Adrenal gland (tissue), 12 donors: ENCODE measurements around the gene SMG6. TPM values are rescaled to one million over a fixed set of nuclear protein-coding genes. Genes with fewer than 3 reads are reported as not detected.

Experiments
- DNase-seq, 7 donors: peaks; one replicate each; pipeline ENCODE4 v3.0.0-alpha.2; 2019 to 2020
- H3K27ac ChIP-seq, 5 donors: fragments of 200-600 bp; sonication (generic) in 4 of 5; 1 replicate in 3 of 5; 2 replicates in 2 of 5; pipeline versions ENCODE4 v1.5.1 to v1.8.0; 2016 to 2020; ENCODE audit warnings: mild to moderate bottlenecking in 1 of 5
- H3K27me3 ChIP-seq: fragments of 200-600 bp; 2 replicates; pipeline ENCODE4 v1.8.0; 2021
- H3K36me3 ChIP-seq, 2 donors: fragments of 200-600 bp; replicated peaks in 1 of 2; 1 replicate in 1 of 2; 2 replicates in 1 of 2; pipeline versions ENCODE4 v1.5.1 to v1.8.0; 2018 to 2022
- H3K4me1 ChIP-seq, 2 donors: fragments of 200-600 bp; replicated peaks in 1 of 2; 1 replicate in 1 of 2; 2 replicates in 1 of 2; pipeline versions ENCODE4 v1.5.1 to v1.8.0; 2018 to 2021
- H3K4me3 ChIP-seq, 4 donors: fragments of 200-600 bp; sonication (generic) in 3 of 4; one replicate each; pipeline ENCODE4 v1.5.1; 2016 to 2018
- H3K9me3 ChIP-seq, 3 donors: fragments of 200-600 bp; sonication (generic) in 1 of 3; replicated peaks in 1 of 3; 1 replicate in 2 of 3; 2 replicates in 1 of 3; pipeline versions ENCODE4 v1.5.1 to v1.8.0; 2016 to 2021
- CTCF ChIP-seq, 6 experiments: fragments of 450-650 bp in 4 of 6; fragments of 200-600 bp in 2 of 6; sonication (generic) in 1 of 6; IDR thresholded peaks; 1 replicate in 5 of 6; 2 replicates in 1 of 6; pipeline versions ENCODE4 v1.5.1 to v1.8.0; 2016 to 2021; ENCODE audit warnings: antibody characterized with exemption in 6 of 6, mild to moderate bottlenecking in 2 of 6, moderate library complexity in 1 of 6
- POLR2A ChIP-seq, 2 donors: fragments of 450-650 bp; IDR thresholded peaks; one replicate each; pipeline ENCODE4 v1.6.1; 2017; ENCODE audit warnings: antibody characterized with exemption in 2 of 2, mild to moderate bottlenecking in 2 of 2, moderate library complexity in 1 of 2
- WGBS, 4 donors: extraction: QIAGEN DNeasy Blood & Tissue Kit in 2 of 4; methylation state at CpG; one replicate each; pipeline versions ENCODE4 v1.1.5 to v1.1.7; 2013 to 2017; 5-methylcytosine and 5-hydroxymethylcytosine counted together
- intact Hi-C, 2 donors: fragments of 100-400 bp; cut with DNase I; formaldehyde crosslinking; loops; one replicate each; pipeline versions ENCODE4 v1.14.1 to v1.15.0; 2022 to 2023
- polyA plus RNA-seq, 3 donors: library from polyadenylated mRNA; stranded (reverse); fragments of 200-250 nt in 2 of 3; fragments of 350-450 nt in 1 of 3; fragmentation: Illumina TruSeq in 1 of 3; extraction: RNeasy Lipid Tissue Mini Kit (QIAGEN cat#74804) in 1 of 3; gene quantifications; one replicate each; pipeline ENCODE4 v1.2.3, GENCODE V29; 2013 to 2014
- total RNA-seq, 9 donors: library from RNA; depleted of rRNA in 4 of 9; stranded (reverse); fragments of >200 nt in 4 of 9; fragments of 120-200 nt in 1 of 9; fragmentation: NEBNext Ultra II Directional in 1 of 9; extraction: Animal tissue kit (Norgen Biotek cat#: 25700) in 1 of 9; gene quantifications; one replicate each; pipeline versions ENCODE4 v1.1.0 to v1.2.4, GENCODE V29; 2013 to 2023
- donor health status: healthy with polysubstance abuse.
- donor health status: Bipolar disorder and iron deficiency.
- donor health status: DM: yes; HTN: yes; CAD: no.
- donor health status: DM: no; HTN: no; CAD: no.
- donor health status: DM: no; HTN: no; CAD: no.
- donor health status: DM: yes; HTN: yes; CAD: no.

SMG6 gene
- total and polyA plus RNA-seq, 12 donors = 15.9 to 85.1 (median 44.0) TPM

DNA sequence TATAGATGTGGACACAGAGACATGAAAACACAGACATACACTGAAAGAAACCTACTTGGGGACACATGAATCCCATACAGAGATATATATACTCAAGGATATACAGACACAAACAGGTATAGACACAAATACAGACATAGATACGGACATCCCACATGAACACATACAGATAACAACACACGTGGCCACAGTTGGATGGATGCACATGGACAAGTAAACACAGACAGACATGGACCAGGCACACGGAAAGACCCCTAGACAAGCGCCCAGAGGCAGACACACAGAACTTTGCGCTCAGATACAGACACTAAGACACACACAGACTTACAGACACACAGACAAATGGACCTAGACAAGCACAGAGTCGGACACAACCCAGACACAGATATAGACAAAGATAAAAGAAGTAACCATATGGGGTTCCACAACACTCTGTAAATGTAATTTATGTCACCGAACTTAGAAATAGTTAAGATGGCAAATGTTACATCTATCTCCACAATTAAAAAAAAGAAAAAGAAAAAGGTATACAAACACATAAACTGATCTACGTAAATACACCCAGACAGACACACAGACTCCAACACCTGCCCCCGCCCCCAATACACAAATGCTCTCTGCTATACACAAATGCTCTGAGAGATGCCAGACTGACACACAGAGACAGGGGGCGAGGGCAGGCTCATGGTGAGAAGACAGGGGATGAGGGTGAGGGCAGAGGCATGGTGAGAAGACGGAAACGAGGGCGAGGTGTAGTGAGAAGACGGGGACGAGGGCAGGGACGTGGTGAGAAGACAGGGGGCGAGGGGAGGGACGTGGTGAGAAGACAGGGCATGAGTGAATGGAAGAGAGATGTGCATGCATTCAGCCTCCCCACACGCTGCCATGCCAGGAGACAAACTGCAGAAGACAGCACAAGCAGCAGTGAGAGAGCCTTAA is 118.3 kb downstream of the SMG6 start:
- no peak for TF ChIP-seq POLR2A (IDR thresholded peaks at IDR 0.05)
- TF ChIP-seq CTCF (IDR thresholded peaks at IDR 0.05) = no peak
- intact Hi-C loops = no loop called here
- no peak overlapping the region for H3K27ac ChIP-seq
- DNase-seq = no peak
- peaks cover 16 to 37% of the 10 kb centered on the region in 2 donors for H3K4me1 ChIP-seq
- 88 to 94% (median 92%) methylated on average over 19 of the region's 19 CpGs for WGBS, 4 donors
- H3K9me3 ChIP-seq = no peaks in the 10 kb centered on the region
- H3K4me3 ChIP-seq = no peak overlapping the region
- H3K36me3 ChIP-seq = peaks cover 0 to 22% of the 10 kb centered on the region in 2 donors
- H3K27me3 ChIP-seq = no peaks in the 10 kb centered on the region

- H3K27ac ChIP-seq = peak overlapping the region in 1 of 5 donors; percentile 76
- no peaks in the 10 kb centered on the region for H3K27me3 ChIP-seq
- TF ChIP-seq CTCF (IDR thresholded peaks at IDR 0.05) (no peak), POLR2A (IDR thresholded peaks at IDR 0.05) (no peak)
- H3K4me1 ChIP-seq = peaks cover 36 to 44% of the 10 kb centered on the region in 2 donors
- peaks cover 0 to 20% of the 10 kb centered on the region in 2 donors for H3K36me3 ChIP-seq
- peak in 1 of 7 donors; percentile 1 for DNase-seq
- no peak overlapping the region for H3K4me3 ChIP-seq
- WGBS, 4 donors = 76 to 85% (median 81%) methylated on average over 5 of the region's 5 CpGs
- intact Hi-C loops = no loop called here
- H3K9me3 ChIP-seq = no peaks in the 10 kb centered on the region
Observed at GRCh38 chr17:2183346-2183745, 120.2 kb downstream of the SMG6 start.

- DNase-seq = no peak
- intact Hi-C loops = no loop called here
- WGBS, 4 donors = 60 to 69% (median 67%) methylated on average over 8 of the region's 8 CpGs
- peaks cover 0 to 16% of the 10 kb centered on the region in 2 donors for H3K36me3 ChIP-seq
- no peak for TF ChIP-seq POLR2A (IDR thresholded peaks at IDR 0.05)
- TF ChIP-seq CTCF (IDR thresholded peaks at IDR 0.05) = no peak
- H3K4me3 ChIP-seq = no peak overlapping the region
- H3K9me3 ChIP-seq = no peaks in the 10 kb centered on the region
- no peaks in the 10 kb centered on the region for H3K27me3 ChIP-seq
- peak overlapping the region; percentile 43 to 84 (median 56) for H3K27ac ChIP-seq
- peaks cover 37 to 55% of the 10 kb centered on the region in 2 donors for H3K4me1 ChIP-seq
Observed at GRCh38 chr17:2181897-2182448, 121.6 kb downstream of the SMG6 start.

DNA sequence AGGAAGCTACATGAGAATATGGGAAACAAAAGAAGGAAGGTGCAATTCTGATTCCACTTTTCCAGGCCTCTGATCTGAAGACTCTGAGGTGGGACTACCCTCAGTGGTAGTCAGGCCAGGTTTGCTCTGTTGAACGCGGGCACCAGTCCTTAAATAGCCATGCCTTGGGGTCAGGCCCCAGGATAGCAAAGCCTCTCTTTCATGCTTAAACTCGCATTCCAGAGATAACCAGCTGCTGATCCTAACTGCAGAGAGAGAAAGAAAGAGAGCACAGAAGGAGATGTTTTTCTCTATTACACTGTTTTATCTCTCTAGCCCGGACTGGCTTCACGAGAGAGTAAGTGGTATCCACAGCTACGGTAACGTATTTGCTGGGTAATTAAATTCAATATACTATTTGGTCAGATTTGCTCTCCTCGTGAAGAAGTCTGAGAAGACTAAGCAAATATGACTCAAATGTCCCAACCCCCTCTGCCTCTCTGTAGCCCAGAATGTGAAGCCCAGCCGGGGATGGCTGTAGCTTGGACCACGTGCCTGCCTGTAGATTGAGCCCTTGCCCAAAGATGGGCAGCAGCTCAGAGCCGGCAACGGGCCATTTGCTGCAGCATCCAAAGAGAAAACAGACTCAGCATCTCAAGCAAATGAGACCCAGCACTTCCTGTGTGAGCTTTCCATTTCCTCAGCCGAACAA is 122.2 kb downstream of the SMG6 start:
- WGBS, 4 donors = 35 to 43% (median 39%) methylated on average over 13 of the region's 13 CpGs
- intact Hi-C loops = no loop called here
- H3K9me3 ChIP-seq = no peaks in the 10 kb centered on the region
- H3K4me1 ChIP-seq = peaks cover 37 to 57% of the 10 kb centered on the region in 2 donors
- H3K4me3 ChIP-seq = no peak overlapping the region
- peak overlapping the region; percentile 43 to 84 (median 56) for H3K27ac ChIP-seq
- no peaks in the 10 kb centered on the region for H3K27me3 ChIP-seq
- peaks cover 0 to 11% of the 10 kb centered on the region in 2 donors for H3K36me3 ChIP-seq
- DNase-seq = peak; percentile 58 to 90 (median 86)
- TF ChIP-seq CTCF (IDR thresholded peaks at IDR 0.05) (no peak), POLR2A (IDR thresholded peaks at IDR 0.05) (peak in 1 of 2 donors; percentile 24)
